GM18870 (cell line): ENCODE data around the gene KCNQ1.

Experiments used
- ATAC-seq: cut with Tn5 transposase; IDR thresholded peaks from one replicate; pipeline ENCODE4 v1.9.1; 2021; ENCODE audit warnings: moderate library complexity; ENCODE audit not compliant: unreplicated experiment

Gene KCNQ1

GRCh38 chr11:2808850-2809846 lies 364.3 kb downstream of the KCNQ1 start:
- no peak for ATAC-seq

- no peak for ATAC-seq
Observed at GRCh38 chr11:2809854-2810253, 365.0 kb downstream of the KCNQ1 start.

GRCh38 chr11:2810411-2811205 lies 365.8 kb downstream of the KCNQ1 start:
- no peak for ATAC-seq

GRCh38 chr11:2811206-2812091 lies 366.6 kb downstream of the KCNQ1 start:
- ATAC-seq = no peak

GRCh38 chr11:2812371-2812991 lies 367.7 kb downstream of the KCNQ1 start:
- ATAC-seq = no peak

GRCh38 chr11:2813141-2813908 lies 368.5 kb downstream of the KCNQ1 start:
- no peak for ATAC-seq

GRCh38 chr11:2813968-2814367 lies 369.2 kb downstream of the KCNQ1 start:
- ATAC-seq = no peak

GRCh38 chr11:2814751-2815150 lies 369.9 kb downstream of the KCNQ1 start:
- ATAC-seq = no peak

GRCh38 chr11:2815762-2816496 lies 371.1 kb downstream of the KCNQ1 start:
- no peak for ATAC-seq

GRCh38 chr11:2816523-2816922 lies 371.7 kb downstream of the KCNQ1 start:
- ATAC-seq = no peak

- no peak for ATAC-seq
Observed at GRCh38 chr11:2816941-2817421, 372.2 kb downstream of the KCNQ1 start.

- no peak for ATAC-seq
Observed at GRCh38 chr11:2817431-2817830, 372.6 kb downstream of the KCNQ1 start.

GRCh38 chr11:2818021-2818420 lies 373.2 kb downstream of the KCNQ1 start:
- ATAC-seq = no peak

GRCh38 chr11:2818503-2818902 lies 373.7 kb downstream of the KCNQ1 start:
- no peak for ATAC-seq

GRCh38 chr11:2819316-2819715 lies 374.5 kb downstream of the KCNQ1 start:
- no peak for ATAC-seq

- ATAC-seq = no peak
Observed at GRCh38 chr11:2820976-2821375, 376.2 kb downstream of the KCNQ1 start.

GRCh38 chr11:2821891-2822290 lies 377.1 kb downstream of the KCNQ1 start:
- no peak for ATAC-seq

- ATAC-seq = no peak
Observed at GRCh38 chr11:2824851-2825250, 380.0 kb downstream of the KCNQ1 start.
